NOMO-1 treated with DMSO at 0.1 percent for 48 hours (cell line): Measurements from ENCODE around the gene KRTAP5-4.
A peak's percentile ranks its signal among the peaks of the same experiment; 100 is the strongest.

Source experiments
- DNase-seq: peaks from one replicate; lab custom pipeline; 2025; ENCODE audit not compliant: unreplicated experiment; lab: John Stamatoyannopoulos, UW

The KRTAP5-4 gene

DNA sequence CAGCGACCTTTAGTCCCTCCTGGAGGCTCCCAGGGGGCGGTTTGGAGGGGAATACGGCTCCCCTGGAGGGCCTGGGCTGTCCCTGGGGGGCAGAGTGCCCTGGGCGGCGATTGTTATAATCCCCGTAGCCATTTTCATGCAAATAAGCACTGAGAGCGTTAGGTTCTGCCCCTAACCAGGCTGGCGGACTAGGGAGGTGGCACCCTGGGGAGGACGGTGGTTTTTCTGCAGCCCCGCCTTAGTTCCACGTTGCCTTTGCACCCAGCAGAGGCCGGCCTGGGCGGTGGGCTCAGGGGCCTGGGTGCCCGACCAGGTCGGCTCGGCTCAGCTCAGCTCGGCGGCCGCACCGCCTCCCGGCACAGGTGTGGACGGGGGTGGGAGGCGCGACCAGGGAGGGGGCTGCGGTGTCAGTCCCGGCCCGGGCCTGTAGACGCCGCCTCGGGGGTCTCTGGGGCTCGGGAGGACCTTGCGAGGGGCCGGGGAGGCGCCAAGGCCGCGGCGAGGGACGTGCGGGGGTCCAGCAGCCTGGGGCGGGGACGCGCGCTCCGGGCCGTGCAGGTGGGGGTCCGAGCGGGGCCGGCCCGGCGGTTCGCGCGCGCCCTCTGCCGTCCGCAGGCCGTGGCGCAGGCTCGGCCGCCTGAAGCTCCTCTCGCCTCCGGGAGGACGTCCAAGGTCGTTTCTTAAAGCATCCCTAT lies 47.6 kb downstream of the KRTAP5-4 start:
- peak; percentile 41 for DNase-seq

DNA sequence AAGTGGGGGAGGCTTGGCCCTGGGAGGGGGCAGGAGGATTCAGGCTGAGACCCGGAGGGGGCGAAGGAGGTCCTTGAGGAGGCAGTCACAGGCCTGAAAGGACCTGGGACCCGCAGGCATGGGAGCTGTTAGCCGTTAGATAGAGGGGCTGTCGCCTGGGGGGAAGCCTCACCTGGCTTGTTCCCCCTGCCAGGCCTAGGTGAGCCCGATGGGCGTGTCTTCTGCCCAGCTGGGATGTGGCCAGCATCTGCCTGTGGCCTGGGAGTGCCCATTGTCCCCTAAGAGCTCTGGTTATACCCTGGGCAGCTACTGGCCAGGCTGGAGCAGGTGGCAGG lies 48.1 kb downstream of the KRTAP5-4 start:
- no peak for DNase-seq

DNA sequence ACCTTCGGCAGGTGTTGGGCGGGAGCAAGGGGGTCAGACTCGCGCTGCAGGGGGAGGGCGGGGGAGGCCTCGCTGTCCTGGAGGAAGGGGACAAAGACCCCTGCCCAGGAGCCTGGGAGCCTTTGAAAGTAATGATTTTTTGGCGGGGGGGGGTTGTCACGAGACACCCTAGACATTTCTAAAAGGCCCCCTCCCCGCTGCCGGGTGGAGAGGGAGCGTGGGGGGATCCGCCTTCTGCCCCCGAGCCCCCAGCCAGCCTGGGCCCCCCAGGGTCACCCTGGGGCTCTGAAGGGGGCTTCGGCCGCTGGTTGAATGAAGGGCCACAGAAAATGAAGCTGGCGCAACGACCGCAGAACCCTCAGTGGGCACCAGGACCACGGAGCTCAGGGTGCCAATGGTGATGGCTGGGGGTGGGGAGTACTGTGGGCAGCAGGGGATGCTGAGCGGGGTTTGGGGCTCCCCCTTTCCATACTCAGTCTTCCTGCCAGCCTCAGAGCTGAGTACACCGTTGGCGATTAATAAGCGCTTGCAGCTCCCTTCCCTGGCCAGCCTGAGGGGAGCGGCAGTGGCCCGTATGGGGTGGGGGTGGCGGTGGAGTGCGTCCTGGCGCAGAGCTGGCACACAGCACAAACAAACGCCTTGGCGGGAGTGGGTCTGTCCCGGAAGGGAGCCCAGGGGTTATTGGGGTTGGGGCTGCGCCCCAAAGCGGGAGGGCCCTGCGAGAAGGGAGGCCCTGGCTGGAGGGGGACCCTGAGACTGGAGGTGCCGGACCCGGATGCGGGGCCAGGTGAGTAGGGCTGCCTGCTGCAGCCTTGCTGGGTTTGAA lies 48.6 kb downstream of the KRTAP5-4 start:
- DNase-seq = no peak

DNA sequence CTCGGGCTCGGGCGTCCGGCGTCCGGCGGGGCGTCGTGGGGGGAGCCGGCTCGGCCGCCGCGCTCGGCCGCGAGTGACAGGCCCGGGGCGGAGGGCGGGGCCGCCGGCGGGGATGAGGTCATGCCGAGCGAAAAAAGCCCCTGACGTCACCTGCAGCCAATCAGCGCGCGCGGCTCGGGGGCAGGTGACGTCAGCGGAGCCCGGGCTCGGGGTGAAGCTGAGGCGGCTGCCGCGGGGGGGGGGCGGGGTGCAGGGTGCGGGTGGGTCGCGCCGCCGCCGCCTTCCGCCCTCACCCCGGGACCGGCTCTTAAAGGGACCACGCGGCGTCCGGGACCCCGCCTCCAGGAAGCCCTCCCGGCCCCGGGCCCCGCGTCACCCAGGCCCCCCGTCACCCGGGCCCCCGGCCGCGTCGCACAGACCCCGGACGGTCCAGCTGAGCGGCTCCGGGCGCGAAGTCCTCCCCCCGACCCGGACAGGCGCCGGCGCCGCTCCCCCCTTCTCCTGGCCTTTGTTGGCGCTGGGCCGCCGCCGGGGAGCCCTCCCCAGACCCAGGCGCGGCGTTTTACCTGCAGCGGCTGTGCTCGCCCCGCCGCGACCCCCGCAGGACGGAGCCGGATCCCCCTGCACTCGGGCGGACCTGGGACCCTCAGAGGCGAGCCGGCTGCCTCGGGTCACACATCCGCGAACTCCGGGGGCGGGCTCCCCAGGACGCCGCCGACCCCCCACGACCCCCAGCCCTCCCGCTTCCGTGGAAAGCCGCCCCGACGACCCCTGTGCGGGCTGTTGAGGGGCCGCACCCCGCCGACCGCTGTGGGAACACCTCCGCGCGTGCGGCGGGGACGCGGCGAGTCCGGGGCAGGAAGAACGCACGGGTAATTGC lies 49.5 kb downstream of the KRTAP5-4 start, which contains the start of gene DUSP8:
TSS of gene DUSP8 (minus strand) at position 75 of the 880 bp plus-strand sequence. CDS start 6,445 bp downstream, outside the sequence.
- DNase-seq = peak; percentile 53

DNA sequence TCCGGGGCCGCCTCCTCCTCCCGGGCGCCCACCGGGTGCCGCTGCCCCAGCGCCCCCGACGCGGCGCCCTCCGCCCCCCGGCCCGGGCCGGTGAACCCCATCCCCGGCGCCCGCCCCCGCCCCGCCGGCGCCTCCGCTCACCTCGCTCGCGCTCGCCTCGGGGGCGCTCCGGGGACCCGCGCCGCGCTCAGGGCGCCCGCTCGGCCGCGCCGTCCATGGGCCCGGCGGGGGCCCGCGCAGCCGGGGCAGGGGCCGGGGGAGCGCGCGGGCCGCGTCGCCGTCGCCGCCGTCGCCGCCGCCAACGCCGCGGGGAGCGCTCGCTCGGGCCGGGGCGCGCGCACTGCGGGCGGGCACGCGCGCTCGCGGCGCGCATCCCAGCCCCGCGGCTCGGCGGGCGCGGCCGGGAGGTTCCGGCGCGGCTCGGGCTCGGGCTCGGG lies 50.2 kb downstream of the KRTAP5-4 start:
- no peak for DNase-seq
